ENCODE results near the gene PSMB7. TPM values are rescaled to one million over a fixed set of nuclear protein-coding genes. Genes with fewer than 3 reads are reported as not detected.

Gene PSMB7
- total and polyA plus RNA-seq, 5 experiments from 2014 or later, result 63.6 to 187 (median 173) TPM

DNA sequence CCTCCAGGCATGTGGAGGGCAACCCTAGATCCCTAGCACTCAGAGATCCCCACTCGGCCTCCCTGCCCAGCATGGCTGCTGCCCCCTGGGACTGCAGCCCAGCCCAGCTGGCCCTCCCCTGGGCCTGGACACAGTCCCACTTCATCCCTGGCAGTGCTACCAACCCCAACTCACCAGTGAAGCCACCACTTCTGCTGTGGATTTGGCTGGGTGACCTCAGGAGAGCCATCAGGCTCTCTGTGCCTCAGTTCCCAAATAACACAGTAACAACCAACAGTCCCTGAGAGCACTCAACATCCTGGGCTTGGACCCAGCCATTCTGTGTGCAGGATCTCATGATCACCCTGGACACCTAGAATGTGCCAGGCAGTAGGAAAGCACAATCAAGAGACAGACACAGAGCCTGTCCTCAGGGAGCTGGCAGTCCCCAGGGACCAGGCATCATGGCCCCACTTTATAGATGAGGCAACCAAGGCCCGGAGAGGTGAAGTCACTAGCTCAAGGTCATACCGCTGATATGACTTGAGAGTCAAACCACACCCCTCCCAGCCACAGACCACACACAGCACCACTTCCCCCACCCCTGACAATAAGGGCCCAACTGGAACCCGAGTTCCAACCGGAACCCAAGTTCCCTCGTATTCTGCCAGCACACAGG is 4.7 kb upstream of the PSMB7 start:
- POLR2A ChIA-PET, result no interaction called here
- H3K9me3 Mint-ChIP-seq, result peaks cover 0 to 5% (median 0%) of the 10 kb centered on the region in 9 donors
- H3K27ac Mint-ChIP-seq, result peak overlapping the region in 1 of 10 donors; percentile 32
- peaks cover 4 to 10% (median 9%) of the 10 kb centered on the region in 4 donors for H3K4me1 Mint-ChIP-seq
- H3K36me3 Mint-ChIP-seq, result peaks cover 0 to 3% (median 0%) of the 10 kb centered on the region in 3 donors
- ATAC-seq (no peak), DNase-seq (no peak)
- no peak overlapping the region for H3K4me3 Mint-ChIP-seq
- peaks cover 0 to 6% (median 0%) of the 10 kb centered on the region in 5 donors for H3K27me3 Mint-ChIP-seq

DNA sequence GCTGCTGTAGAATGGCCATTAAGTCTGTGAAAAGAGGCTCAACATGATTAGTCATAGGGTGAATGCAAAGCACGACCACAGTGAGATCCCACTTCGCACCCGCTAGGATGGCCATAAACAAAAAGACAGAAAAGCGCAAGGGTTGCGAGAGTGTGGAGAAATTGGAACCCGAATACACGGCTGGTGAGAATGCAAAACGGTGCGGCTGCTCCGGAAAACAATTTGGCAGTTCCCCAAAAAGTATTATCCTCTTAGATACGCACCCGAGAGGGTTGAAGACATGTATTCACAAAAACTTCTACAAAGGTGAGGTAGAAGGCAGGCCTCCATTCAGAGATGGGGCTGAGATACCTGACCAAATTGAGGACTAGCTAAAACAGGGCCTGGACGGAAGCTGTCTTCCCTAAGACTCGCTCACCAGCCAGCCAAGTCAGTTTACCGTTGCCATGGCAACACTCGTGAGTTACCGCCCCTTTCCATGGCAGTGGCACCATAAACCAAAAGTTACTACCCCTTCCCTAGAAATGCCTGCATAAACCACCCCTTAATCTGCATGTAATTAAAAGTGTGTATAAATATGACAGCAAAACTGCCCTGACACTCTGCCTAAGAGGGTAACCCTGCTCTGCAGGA is 726 bp upstream of the PSMB7 start:
- POLR2A ChIA-PET, result no interaction called here
- H3K4me1 Mint-ChIP-seq, result peaks cover 10 to 36% (median 31%) of the 10 kb centered on the region in 4 donors
- H3K9me3 Mint-ChIP-seq, result peaks cover 0 to 5% (median 0%) of the 10 kb centered on the region in 9 donors

DNA sequence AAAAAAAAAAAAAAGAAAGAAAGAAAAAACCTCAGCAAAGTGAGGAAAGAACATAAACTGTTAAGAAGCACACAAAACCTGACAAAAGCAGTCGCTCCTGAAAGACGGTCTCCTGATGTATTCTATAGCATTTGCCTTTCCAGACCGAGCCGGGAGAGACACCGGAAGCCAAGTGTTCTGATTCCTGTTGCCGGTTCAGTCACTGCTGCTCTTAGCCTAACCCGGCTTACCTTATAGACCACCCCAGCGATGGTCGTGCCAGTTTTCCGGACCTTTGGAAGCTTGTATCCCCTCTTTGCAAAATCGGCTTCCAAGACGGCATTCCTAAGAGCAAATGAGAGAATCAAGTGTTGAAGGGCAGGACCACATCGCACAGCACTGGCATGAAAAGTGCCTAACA is 630 bp downstream of the PSMB7 start:
- peak overlapping the region; percentile 94 to 99 (median 97) for H3K4me3 Mint-ChIP-seq
- H3K36me3 Mint-ChIP-seq, result peaks cover 4 to 45% (median 26%) of the 10 kb centered on the region in 3 donors
- peaks cover 0 to 5% (median 0%) of the 10 kb centered on the region in 9 donors for H3K9me3 Mint-ChIP-seq
- peaks cover 10 to 36% (median 35%) of the 10 kb centered on the region in 4 donors for H3K4me1 Mint-ChIP-seq
- POLR2A ChIA-PET, result no interaction called here
- peak overlapping the region; percentile 88 to 99 (median 97) for H3K27ac Mint-ChIP-seq
- no peak for ATAC-seq
- no peaks in the 10 kb centered on the region for H3K27me3 Mint-ChIP-seq
- DNase-seq, result no peak

More for the DNA sequence above, 726 bp upstream of the PSMB7 start:
- DNase-seq, result no peak
- peak overlapping the region in 8 of 10 donors; percentile 88 to 99 (median 96) for H3K27ac Mint-ChIP-seq
- peaks cover 4 to 33% (median 21%) of the 10 kb centered on the region in 3 donors for H3K36me3 Mint-ChIP-seq
- no peak for ATAC-seq
- H3K4me3 Mint-ChIP-seq, result peak overlapping the region; percentile 94 to 99 (median 97)
- H3K27me3 Mint-ChIP-seq, result no peaks in the 10 kb centered on the region

DNA sequence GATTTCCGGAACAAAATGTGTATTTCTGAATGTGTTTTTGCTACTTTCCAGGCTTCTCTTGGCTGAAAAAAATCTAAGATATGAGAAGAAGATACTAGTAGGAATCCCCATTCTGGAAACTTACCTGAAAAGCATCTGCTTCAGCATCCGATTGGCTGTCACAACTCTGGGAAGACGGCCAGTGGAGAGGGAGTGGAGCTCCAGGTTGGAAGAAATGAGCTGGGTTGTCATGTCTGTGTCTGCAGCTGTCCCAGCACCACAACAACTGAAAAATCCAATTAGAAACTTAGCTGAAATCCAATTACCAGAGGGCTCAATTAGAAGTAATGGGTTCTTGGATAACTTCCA is 3.0 kb downstream of the PSMB7 start:
- no peak for ATAC-seq
- peaks cover 0 to 5% (median 0%) of the 10 kb centered on the region in 9 donors for H3K9me3 Mint-ChIP-seq
- H3K27me3 Mint-ChIP-seq, result no peaks in the 10 kb centered on the region
- H3K4me1 Mint-ChIP-seq, result peaks cover 14 to 49% (median 41%) of the 10 kb centered on the region in 4 donors
- H3K4me3 Mint-ChIP-seq, result no peak overlapping the region
- POLR2A ChIA-PET, result no interaction called here
- no peak overlapping the region for H3K27ac Mint-ChIP-seq
- no peak for DNase-seq
- peaks cover 4 to 67% (median 28%) of the 10 kb centered on the region in 3 donors for H3K36me3 Mint-ChIP-seq

DNA sequence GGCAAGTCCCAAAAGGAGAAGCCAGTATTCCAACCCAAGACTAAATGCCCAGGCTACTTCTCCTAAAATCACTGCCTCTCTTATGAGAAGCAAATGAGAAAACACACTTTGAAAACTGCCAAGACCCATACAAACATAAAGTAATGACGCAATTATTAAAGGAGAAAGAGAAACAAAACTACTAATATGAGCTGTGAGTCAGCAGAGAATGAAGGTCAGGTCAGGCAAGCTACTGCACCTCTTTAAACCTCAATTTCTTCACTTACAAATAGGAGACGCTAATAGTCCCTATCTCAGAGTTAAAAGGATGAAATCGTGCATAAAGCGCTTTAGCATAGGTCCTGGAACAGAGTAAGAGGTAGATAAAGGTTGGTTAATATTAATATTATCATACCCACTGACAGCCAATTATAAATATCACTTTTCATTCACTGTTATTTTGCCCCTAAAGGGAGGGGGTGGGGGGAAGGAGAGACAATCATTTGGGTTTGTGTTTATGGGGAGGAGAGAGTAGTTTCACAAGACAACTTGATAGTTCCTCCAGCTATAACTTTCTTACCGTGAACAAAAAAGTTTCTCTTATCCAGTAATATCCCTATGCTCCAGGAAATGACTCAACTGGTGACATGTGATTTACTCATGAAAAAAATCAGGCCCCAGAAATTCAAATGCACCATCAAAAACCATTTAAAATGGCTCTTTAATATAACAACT is 3.6 kb downstream of the PSMB7 start:
- POLR2A ChIA-PET, result no interaction called here

DNA sequence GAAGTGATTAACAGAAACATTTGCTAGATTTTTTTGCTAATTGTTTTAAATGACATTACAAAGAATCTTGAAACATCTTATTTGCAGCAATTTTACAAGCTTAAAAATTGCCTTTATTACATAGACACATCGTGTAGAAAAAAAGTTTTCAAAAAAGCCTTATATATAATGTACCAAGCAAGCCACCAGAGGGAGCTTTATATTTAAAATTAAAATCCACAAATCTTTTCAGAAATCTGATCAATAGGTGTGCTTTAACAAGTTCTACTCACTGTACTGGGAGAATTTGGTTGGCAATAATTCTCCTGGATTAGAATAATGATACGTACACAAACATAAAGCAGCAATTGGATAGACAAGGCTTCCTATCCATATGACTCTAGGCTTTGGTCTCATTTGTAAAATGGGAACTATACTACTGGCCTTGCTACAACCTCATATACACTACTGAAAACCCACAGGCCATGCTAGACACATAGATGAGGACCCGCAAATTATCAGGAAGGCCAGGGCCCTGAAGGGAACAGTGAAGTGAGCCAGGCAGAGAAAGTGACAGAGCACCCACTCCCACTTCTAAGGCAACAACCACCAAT is 4.8 kb downstream of the PSMB7 start:
- Mint-ChIP-seq H3K27ac (no peak overlapping the region), H3K4me3 (no peak overlapping the region), H3K4me1 (peaks cover 14 to 55% (median 38%) of the 10 kb centered on the region in 4 donors), H3K9me3 (peaks cover 0 to 2% (median 0%) of the 10 kb centered on the region in 9 donors), H3K27me3 (no peaks in the 10 kb centered on the region), H3K36me3 (peaks cover 4 to 85% (median 32%) of the 10 kb centered on the region in 3 donors)
- no peak for ATAC-seq
- no peak for DNase-seq
- POLR2A ChIA-PET, result no interaction called here

More for the DNA sequence above, 3.6 kb downstream of the PSMB7 start:
- no peak for DNase-seq
- Mint-ChIP-seq H3K4me3 (no peak overlapping the region), H3K4me1 (peaks cover 14 to 53% (median 41%) of the 10 kb centered on the region in 4 donors), H3K27me3 (no peaks in the 10 kb centered on the region), H3K36me3 (peaks cover 4 to 72% (median 28%) of the 10 kb centered on the region in 3 donors), H3K27ac (no peak overlapping the region), H3K9me3 (peaks cover 0 to 5% (median 0%) of the 10 kb centered on the region in 9 donors)
- no peak for ATAC-seq

DNA sequence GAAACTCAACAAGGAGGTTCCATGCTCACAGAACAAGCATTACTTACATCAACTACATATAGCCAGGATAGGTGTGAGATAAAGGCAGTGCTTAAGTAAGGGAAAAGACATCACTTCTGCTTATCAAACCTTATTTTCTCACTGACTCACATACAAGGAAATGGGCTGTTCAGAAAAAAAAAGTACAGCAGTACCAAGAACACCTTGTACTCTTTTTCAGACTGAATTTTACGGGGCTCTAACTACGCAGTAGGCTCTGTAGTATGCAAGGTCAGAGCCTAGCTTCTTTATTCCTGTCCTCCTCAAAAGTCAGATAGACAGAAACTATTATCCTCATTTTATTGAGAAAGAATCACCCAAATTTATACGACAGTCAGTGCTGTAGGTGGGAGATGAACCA is 5.8 kb downstream of the PSMB7 start:
- H3K9me3 Mint-ChIP-seq, result no peaks in the 10 kb centered on the region
- H3K27ac Mint-ChIP-seq, result no peak overlapping the region
- DNase-seq, result no peak
- ATAC-seq, result no peak
- peaks cover 4 to 88% (median 37%) of the 10 kb centered on the region in 3 donors for H3K36me3 Mint-ChIP-seq
- H3K4me1 Mint-ChIP-seq, result peaks cover 13 to 49% (median 30%) of the 10 kb centered on the region in 4 donors
- H3K4me3 Mint-ChIP-seq, result no peak overlapping the region
- POLR2A ChIA-PET, result no interaction called here
- no peaks in the 10 kb centered on the region for H3K27me3 Mint-ChIP-seq

DNA sequence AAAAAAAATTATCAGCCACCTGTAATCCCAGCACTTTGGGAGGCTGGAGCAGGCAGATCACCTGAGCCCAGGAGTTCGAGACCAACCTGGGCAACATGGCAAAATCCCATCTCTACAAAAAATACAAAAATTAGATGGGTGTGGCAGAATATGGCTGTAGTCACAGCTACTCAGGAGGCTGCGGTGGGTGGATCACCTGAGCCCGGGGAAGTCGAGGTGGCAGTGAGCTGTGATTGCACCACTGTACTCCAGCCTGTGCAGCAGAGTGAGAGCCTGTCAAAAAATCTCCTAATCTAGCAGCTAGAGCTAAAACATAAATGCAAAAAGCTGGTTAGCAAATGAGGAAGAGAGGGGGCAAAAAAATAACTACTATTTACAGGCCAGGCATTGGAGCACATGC is 12.0 kb downstream of the PSMB7 start:
- Mint-ChIP-seq H3K9me3 (no peaks in the 10 kb centered on the region), H3K4me1 (peaks cover 20 to 53% (median 34%) of the 10 kb centered on the region in 4 donors), H3K36me3 (peaks cover 4 to 92% (median 21%) of the 10 kb centered on the region in 3 donors), H3K27me3 (no peaks in the 10 kb centered on the region), H3K4me3 (no peak overlapping the region), H3K27ac (no peak overlapping the region)
- ATAC-seq (no peak), DNase-seq (no peak)
- POLR2A ChIA-PET, result no interaction called here

DNA sequence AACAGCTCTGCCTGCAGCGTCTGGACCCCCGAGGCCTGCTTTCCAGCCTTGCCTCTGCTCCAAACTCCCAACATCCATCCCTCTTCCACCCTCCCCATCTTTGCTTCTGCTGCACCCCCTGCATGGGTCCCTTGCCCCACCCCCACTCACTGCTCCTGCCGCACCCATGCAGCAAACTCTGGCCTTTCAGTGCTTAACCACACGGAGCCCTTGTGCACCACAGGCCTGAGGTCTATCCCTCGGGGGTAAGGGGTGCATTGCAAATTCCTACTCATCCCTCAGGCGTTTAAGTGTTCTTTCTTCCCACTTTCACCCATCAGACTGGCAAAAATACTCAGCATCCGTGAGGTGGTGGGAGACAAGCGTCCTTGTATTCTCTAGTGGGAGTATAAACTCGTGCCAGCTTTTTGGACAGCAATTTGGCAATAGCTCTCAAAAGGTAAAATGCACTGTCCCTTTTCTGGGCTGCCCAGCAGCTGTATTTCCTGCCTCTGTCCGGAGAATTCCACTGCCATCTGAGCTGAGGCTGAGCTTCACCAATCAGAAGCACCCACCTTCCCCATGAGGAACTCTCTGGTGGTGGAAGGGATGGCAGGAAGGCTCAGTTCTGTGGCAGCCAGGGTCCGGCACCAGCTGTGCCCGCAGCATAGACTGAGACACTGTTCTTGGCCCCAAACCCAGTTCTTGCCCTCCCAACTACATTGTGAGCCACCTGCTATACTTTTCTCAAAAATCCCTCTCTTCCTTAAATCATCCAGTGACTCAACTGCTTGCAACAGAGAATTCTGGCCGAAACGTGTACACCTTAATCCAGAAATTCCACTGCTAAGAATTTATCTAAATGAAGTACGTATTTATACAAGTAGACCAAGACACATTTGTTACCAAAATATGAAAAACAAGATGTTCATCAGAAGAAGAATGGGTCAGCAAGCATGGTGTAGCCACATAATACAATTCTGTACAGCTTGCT is 15.0 kb downstream of the PSMB7 start:
- Mint-ChIP-seq H3K36me3 (peaks cover 4 to 84% (median 14%) of the 10 kb centered on the region in 3 donors), H3K9me3 (no peaks in the 10 kb centered on the region), H3K27ac (peak overlapping the region in 1 of 10 donors; percentile 18), H3K4me3 (peak overlapping the region in 1 of 10 donors; percentile 22), H3K27me3 (no peaks in the 10 kb centered on the region), H3K4me1 (peaks cover 26 to 58% (median 37%) of the 10 kb centered on the region in 4 donors)
- ATAC-seq (no peak), DNase-seq (no peak)
- POLR2A ChIA-PET, result no interaction called here

DNA sequence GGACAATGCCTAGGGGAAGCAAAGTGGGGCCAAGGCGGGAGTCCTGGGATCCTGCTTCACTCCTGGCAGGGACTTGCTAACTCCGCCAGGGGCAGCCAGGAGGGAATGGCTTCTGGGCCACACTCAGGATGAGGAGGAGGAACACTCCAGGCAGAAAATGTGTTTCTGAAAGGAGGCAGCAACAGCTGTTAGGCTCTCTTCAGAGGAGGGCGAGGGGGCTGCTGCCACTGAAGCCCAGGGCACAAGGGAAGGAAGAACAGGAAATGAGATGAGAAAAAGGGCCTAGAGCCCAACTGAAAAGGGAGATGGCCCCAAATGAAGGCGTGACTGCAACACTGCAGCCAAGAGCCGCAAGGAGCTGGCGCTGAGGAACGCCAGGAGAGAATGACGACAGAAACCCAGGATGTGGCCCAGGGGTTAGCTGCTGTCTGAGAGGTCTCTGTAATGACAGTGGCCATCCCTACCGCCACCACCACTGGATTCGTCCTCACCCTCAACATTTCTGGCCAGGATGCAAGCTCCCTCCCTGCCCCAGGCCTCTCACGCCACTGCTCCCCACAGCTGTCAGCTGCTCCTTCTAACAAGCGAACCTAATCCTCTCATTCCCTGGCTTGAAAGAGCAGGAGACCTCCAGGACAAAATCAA is 15.8 kb downstream of the PSMB7 start:
- H3K27me3 Mint-ChIP-seq, result no peaks in the 10 kb centered on the region
- H3K4me3 Mint-ChIP-seq, result no peak overlapping the region
- H3K9me3 Mint-ChIP-seq, result no peaks in the 10 kb centered on the region
- H3K27ac Mint-ChIP-seq, result peak overlapping the region in 2 of 10 donors; percentile 18 to 75
- H3K4me1 Mint-ChIP-seq, result peaks cover 28 to 65% (median 41%) of the 10 kb centered on the region in 4 donors
- peaks cover 4 to 86% (median 10%) of the 10 kb centered on the region in 3 donors for H3K36me3 Mint-ChIP-seq
- ATAC-seq (no peak), DNase-seq (no peak)
- POLR2A ChIA-PET, result no interaction called here

DNA sequence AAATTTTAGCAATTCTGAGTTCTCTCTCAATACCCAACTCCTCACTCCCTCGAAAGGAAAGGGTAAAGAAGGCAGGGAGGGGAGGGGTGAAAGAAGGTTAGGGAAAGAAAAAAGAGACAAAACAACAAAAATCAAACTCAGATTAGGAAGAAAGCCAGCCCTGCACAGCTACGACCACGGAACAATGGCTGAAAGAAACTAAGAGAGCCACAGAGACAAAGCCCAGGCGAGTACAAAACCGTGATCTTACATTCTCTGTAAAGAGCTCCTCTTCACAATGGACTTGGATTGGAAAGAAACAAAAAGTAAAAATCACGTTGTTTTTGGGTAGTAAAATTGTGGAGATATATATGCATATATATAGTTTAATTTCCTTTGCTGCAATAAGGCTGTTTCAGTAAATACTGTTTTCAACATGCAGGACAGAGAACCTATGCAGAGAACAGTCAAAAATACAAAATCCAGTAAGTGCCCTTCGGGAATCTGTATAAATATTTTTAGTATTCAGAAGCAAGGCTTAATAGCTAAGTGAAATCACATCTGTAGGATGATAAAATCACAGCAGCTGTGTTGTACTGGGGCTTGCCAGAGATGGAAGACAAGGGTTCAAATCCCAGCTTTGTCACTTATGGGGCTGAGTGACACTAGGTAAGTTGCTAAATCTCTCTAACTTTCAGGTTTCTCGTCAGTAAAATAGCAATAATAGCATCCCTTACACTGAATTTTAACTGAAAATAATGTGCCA is 16.9 kb downstream of the PSMB7 start:
- H3K27ac Mint-ChIP-seq, result peak overlapping the region in 1 of 10 donors; percentile 58
- ATAC-seq (no peak), DNase-seq (no peak)
- no peaks in the 10 kb centered on the region for H3K27me3 Mint-ChIP-seq
- POLR2A ChIA-PET, result no interaction called here
- peaks cover 4 to 86% (median 6%) of the 10 kb centered on the region in 3 donors for H3K36me3 Mint-ChIP-seq
- H3K4me1 Mint-ChIP-seq, result peaks cover 28 to 66% (median 44%) of the 10 kb centered on the region in 4 donors
- H3K9me3 Mint-ChIP-seq, result no peaks in the 10 kb centered on the region
- no peak overlapping the region for H3K4me3 Mint-ChIP-seq

Measured in naive thymus-derived CD8-positive, alpha-beta T cell (primary cell).